GM21423 (cell line): ENCODE results near the gene VGLL3.
"Not testable (repeated sequence)": the region's sequence is repeated elsewhere in the genome, so short reads cannot be mapped to it uniquely, and the experiment has no call there.

Source experiments
- ATAC-seq: cut with Tn5 transposase; IDR thresholded peaks from one replicate; pipeline ENCODE4 v1.9.1; 2021; ENCODE audit warnings: mild to moderate bottlenecking, moderate library complexity; ENCODE audit not compliant: unreplicated experiment

Gene VGLL3

DNA sequence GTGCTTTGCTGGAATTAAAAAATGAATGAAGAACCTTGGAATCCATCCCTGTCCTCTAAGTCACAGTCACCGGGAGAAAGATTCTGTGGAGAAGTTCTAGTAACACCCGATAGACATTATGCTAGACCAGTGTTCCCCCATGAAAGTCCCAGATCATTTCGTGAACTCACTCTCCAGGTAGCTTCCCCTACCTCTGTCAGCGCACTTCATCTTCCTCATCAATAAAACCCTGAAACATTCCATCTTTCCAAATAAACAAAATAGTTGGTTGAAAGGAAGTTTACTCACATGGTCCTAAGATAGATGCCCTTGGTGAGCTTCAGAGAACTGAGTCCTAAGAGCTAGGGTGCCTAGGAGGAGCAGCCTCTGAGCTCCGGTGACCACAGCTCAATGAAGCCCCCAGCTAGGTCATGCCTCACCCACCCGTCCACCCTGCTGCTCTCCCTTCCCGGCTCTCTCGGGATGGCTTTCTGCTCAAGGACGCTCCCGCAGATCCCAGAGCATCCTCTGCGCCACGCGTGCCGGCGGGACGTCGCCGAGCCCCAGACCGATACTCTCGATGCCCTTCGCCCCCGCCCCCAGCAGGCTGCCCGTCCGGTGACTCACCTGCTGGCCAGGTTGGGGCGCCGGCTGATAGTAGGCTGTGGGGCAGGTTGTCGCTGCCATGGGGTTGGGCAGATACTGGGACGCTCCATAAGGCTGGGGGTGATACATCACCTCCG, 776 bp downstream of the VGLL3 start:
- no peak for ATAC-seq

DNA sequence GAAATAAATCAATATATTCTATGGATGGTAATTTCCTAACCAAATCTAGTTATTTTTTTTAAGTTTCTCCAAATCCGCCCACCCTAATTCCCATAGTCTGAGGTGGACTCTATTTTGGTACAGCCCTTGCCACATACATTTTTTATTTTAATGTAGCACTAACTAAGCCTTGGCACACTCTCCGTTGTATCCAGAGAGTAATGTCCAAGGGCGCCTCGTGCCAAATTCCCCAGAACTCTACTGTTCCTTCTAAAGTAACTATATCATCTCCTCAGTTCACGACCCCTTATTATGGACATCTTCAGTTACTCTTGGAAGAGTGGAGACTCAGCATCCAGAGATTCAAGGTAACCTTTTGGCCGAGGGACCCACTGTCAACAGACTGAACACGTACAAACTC, 1.3 kb downstream of the VGLL3 start:
- no peak for ATAC-seq

DNA sequence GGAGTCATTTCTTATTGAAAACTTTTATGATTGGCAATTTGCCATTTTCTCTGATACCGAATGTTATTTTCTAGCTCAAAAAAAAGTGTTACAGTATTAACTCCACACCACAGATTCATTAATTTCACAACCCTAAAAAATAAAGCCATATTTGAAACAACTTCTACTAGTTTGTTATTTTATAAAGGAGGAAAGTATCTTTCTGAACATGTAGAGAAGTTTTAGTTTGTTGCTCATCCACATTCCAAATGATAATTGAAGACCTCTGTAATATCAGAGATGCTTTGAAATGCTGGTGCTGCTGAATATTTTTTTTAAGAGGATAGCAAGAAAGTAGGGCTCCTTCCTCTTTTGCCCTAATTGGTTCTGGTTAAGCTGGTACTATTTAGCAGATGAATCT, 1.9 kb downstream of the VGLL3 start:
- ATAC-seq = no peak

DNA sequence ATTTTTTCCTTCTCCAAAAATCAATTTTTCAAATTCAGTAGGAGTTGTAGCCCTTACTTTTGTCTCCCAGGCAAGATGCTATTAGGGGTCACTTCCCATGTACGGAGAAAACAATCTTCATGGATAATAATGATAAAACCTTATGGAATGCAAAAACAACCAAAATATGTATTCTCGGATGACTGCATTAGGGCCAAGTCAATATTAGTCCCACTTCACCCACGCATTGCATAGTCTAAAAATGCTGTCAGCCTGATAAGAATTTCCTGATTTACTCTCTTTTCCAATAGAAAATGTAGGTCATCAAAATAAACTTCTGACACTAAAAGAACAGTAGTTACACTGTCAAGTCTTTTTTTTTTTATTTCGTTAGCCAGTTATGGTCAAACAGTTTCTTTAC, 2.7 kb downstream of the VGLL3 start:
- no peak for ATAC-seq

DNA sequence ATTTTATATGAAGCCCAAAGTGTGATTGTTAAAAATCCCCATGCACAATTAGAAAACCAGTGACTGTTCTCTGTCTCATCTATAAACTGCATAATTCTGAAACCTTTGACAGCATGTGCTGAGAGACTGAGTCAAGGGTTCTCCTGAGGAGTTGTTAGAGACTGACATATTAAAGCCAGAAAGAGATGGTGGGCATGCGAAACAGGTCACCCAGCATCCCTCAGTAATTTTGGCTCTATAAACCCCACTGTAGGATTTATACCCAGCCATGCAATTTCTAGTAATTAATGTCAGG, 3.6 kb downstream of the VGLL3 start:
- ATAC-seq = no peak

DNA sequence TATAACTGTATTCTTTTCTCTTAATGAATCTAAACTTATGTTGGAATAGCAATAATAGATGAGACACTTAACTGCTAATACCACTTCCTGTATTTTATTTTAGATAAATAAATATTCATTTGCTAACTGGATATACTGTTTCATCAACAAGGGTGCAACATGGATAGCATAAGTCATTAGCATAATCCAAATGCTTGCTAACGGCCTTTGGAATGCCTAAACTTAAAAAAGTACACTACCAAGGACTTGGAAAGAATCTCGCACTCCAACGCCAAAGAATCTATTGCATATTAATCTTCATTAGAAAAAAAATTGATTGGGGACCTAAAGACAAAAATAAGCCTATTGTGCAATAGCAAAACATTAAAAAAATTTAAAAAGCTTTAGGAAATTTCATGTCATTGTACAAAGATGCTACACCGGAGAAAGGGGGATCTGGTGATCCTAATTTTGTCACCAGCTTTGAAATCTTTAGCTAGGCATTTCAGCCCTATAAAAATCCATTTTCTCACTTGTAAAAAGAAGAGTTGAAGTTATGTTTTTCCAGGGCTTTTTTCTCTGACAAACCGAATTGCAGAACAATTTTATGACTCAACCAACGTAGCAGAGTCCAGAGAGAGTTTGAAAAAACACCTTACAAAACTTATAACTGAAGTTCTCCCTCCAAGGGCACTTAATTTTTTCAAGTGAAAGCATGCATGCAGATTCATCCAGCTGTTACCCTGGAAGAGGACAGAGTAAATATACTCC, 4.1 kb downstream of the VGLL3 start:
- ATAC-seq = no peak

DNA sequence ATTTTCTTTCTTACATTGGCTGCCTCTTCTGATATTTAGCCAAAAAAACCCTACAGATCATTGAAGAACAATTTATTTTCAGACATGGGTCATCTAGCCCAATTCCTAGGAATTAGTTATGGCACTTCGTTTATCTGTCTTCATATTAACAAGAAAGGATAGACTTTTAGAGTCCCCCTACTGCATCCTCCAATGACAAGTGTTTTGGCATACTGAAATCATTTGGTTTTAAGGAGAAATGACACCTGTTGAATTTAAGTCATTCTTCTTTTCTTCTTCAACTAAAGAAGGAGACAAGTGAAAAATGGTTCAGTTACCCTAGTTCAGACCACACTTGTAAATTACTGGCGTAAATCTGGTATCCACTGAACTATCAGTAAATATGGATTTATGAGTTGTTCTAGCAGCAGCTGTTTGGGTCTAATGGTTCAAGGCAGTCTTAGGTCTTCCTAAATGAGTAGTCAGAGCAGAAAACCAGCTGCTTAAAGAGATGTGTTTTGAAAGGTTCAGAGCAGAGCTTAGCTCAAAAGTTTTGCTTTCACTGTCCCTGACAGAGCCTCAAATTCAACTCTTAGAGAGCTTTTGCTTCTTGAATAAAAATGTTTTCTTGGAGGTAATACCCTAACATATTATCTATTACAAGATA, 5.6 kb downstream of the VGLL3 start:
- no peak for ATAC-seq

DNA sequence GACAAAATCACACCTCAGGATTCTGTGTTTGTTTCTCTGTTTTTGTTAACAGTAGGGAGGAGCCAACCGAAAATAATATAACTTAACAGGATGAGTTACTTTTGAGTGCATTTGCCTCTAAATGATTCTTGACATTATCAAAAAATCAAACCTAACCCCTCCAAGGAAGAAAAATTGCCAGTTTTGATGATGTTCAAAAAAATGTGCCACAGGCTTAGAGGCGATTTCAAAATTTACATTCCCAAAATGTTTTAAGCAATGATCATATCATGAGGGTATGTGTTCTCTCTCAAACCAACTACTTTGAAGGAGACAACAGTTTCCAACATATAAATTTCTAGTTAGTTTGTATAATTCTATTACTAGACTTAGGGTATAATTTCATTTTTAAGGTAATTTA, 6.7 kb downstream of the VGLL3 start:
- no peak for ATAC-seq

DNA sequence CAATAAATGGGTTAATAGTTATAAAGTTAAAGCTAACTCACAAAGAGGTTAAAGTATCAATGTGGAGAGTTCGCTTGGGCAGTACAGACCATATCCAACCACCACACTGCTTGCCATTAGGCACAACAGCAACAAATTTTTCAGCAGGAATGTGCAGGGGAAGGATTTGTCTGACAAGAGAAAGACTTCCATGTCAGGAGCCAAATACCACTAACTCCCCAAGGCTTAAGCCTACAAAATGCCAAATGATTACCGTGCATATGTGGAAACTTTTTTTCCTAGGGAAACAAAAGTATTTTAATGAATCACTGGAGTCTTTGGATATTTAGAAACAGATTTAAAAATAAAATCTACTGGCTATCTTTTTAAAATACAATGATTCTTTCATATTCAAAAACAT, 8.1 kb downstream of the VGLL3 start:
- no peak for ATAC-seq

DNA sequence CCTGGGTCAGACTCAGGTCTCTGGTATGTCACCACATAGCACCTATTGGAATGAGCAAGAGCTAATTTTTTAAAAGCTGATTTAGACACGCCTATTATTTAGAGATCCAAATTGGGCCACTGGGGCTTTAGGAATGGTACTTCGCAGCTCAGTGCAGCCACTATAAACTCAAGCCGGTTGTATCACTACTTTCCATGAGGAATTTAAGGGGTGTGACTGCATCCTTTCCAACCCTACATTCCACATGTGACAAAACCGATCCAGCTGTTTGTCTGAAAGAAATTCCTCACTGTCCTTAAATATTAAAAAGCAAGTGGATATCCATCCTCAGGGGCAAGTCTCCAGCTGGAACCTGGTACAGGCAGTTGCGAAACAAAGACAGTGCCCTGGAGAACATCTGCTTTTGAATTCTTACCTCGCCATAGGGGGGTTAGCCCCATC, 12.8 kb downstream of the VGLL3 start:
- no peak for ATAC-seq

DNA sequence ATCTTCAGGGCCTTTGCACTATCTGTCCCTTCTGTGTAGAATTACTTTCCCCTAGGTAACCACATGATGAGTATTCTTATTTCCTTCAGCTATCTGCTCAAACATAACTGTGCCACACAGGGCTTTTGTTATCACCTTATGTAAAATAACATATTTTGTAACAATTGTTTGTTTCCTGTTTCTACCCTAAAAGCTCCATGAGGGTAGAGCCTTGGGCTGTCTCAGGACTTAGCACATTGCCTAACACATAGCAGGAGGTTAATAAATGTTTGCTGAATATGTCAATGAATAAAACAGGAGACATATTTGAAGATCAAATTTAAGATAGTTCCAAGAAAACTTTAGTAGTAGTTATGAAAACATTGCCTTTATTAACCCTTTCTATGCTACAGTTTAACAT, 14.7 kb downstream of the VGLL3 start:
- no peak for ATAC-seq

DNA sequence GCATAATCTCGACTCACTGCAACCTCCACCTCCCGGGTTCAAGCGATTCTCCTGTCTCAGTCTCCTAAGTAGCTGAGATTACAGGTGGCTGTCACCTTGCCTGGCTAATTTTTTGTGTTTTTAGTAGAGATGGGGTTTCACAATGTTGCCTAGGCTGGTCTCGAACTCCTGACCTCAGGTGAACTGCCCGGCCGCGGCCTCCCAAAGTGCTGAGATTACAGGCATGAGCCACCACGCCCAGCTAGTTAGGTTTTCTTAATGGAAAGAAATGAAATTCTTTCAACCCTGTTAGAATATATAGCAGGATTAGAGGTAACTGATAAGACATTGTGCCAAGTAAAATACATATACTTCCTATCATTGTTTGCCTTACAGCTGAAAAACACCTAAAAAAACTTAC, 16.8 kb downstream of the VGLL3 start:
- not testable (repeated sequence) for ATAC-seq

DNA sequence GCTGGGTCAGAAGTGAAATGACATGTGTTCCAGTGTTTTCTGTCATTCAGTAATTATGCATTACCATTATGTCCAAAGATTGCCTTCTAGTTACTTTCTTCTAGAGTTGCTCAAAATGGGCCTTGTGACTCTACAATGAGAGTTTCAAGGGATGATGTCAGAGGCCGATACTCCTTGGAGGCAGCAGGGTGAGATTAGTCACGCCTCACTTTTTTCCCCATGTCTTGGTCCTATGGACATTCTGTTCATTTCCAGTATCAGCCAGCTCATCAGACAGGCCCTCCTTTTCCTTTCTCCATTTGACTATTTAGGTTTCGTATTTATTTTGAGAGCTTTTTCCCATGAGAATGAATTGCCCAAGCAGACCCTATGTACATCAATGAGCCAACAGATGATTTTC, 17.5 kb downstream of the VGLL3 start:
- no peak for ATAC-seq

DNA sequence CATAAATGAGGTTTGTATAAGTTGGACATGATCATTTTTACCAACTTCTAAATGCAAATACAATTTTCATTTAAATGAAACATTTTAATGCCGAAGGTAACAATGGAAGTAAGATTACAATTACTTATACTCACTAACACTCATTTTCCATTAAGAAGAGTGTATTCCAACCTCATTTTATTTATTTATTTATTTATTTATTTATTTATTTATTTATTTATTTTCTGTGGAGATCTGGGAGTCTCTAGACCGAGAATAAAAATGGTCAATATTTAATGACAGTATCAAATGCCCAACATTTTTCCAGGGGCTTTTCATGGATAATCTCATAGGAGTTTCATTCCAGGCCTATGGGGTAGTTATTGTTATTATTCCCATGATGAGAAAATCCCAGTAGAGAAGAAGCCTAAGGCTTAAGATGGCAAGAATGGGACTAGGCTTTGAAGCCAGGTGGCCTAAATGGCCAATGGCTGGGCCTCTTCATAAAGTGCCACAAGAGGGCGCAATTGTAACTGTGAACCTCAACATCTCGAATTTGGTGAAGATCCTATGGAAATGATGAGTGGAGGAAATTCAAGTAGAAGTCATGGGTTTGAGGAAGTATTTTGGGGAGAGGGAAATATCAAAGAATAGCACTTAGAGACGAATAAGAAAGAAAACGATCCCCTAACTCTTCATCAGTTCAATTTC, 21.3 kb downstream of the VGLL3 start:
- peak; percentile 70 for ATAC-seq

DNA sequence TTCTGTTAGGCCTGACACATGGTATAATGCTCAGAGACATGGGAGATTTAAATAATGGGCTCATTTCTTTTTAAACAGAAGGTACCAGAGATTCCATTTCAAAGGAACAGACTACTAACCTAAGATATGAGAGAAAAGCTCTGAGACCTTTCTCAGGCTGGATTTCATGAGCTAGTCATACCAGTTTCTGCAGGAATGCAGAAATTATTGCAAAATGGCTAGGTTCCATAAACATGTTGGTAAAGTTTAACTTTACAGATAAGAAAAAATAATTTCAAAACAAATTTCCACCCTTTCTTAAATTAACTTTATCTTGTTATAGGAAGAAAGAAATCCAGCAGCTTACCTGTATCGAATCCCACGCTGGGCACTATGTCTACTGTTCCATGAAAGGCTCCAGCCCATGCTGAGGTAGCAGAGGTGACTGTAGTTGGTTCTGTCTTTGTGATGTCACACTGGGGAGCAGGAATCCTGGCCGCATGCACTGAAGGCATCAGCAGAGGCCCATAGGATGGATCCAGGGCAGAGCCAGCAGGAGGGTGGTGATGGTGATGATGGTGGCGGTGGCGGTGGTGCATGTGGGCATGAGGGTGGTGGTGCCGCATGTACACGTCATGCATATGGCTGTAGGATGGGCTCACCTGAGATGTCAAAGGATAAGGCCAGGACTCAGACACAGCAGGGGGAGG, 22.6 kb downstream of the VGLL3 start:
- ATAC-seq = no peak

DNA sequence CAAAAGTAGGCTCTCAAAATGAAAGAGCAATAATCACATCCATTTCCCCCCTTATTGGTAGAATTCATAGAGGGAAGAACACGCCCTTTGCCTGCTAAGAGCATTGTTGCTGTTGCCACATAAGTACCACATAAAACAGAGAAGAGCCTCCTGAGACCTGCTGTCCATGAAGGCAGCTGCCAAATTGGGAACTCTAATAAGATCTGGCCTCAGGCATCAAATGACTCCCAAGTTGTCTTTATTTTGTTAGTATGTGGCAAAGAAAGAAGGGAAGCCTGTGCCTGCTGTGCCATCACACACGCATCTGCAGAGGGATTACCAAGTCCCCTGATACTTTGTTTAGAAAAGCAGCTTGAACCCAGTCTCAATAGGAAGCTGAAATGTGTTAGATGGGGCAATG, 23.9 kb downstream of the VGLL3 start:
- no peak for ATAC-seq

DNA sequence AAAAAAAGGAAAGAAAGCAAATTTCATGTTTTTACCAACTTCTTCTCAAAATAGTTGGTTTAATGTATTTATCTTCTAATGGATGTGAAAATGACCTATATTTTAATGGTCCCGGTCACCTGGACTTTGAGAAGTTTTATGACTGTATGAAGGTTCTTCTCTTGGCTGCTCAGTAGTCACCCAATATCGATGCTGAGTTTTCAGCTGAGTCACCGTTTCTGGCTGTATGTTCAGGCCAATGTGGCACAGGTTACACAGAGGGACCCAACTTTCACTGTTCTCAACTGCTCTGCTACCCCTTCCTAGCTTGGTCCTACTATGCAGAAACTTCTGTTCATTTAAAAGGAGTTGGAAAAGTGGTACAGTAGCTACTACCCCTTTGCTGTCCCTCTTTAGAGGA, 25.8 kb downstream of the VGLL3 start:
- no peak for ATAC-seq

DNA sequence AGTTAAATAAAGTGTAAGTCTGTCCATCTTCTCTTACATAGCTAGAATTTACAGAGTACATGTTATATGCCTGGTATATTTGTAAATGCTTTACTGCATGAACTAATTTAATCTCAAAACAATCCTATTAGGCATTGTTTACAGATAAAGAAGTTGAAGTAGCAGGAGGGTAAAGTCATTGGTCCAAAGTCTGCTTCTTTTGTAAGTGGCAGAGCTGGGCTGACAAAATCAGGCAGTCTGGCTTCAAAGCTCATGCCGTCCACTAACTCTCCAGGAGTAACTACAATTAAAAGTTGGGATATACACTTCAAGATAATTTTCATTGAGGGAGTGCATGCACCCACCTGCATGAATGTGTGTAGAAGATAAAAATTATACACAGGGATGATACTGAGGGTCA, 27.3 kb downstream of the VGLL3 start:
- no peak for ATAC-seq

DNA sequence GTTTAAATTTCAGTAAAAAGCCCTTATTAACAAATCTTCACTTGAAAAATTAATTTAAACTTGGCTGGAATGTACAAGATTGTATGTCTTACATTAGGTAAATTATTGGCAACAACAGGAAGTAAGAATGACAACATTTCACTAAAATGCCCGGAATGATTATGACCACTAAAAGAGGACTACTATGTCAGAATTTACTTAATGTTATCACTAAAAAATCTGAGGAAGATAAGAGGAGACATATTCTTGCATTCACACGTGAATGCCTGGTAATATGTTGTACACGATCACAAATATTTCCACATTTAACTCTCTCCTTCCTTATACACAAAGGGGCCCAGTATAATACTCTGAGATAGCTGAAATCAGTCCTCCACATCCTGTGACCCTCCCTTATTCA, 29.7 kb downstream of the VGLL3 start:
- no peak for ATAC-seq

DNA sequence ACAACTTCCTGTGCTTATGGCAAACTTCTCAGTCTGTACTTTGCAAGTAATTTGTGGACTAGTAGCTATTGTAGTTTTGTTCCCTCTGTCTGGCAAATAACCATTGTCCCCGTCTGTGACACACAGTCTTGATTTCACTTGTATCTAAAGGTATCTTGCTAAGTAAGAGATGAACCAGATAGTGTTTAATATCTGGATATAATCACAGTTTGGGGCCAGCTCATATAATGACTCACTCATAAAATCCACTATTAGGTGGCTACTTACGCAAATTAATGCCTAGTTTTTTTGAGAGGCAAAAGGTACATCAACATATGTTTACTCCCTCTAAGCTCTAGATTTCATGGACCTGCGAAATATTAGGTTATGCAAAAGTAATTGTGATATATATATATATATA, 30.4 kb downstream of the VGLL3 start:
- ATAC-seq = no peak

DNA sequence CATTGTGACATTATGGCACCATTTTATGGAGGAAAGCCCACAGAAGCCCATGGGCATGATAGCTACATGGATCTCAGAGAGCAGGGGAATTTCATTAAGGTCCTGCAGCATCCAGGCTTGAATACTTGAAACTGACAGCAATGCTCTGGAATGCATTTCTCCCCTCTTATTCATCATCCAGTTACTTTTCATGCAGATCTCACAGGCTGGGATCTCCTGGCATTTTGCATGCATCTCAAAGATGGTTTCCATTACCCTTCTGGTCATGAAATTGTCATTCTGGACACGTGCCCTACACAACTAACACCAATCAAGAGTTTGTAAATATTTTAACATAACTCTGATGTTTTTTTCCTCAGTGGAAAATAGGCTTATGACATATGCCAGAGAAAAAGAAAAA, 32.4 kb downstream of the VGLL3 start:
- no peak for ATAC-seq
